K562 (cell line): ENCODE data around the gene CDC42EP3. TPM values are rescaled to one million over a fixed set of nuclear protein-coding genes. Genes with fewer than 3 reads are reported as not detected.
A peak's percentile ranks its signal among the peaks of the same experiment; 100 is the strongest.

Source experiments
- ATAC-seq: fragments of 200-7000 bp; cut with Tn5 transposase; 3 replicates; pipeline ENCODE4 v1.9.1; 2020; ENCODE audit warnings: moderate library complexity
- BruUV-seq: library from RNA; stranded (reverse); fragments of 400-500 nt; replicated peaks from 2 replicates; lab custom pipeline; 2021; lab: Mats Ljungman, UMichigan
- CTCF ChIA-PET: fragments of 300-600 bp; formaldehyde crosslinking; extraction: SDS; loops from one replicate; lab custom pipeline; 2021; ENCODE audit warnings: low intra/inter-chr PET ratio; lab: Yijun Ruan, JAX
- POLR2A ChIA-PET: fragments of 300-600, 350-650 bp; sonication (Branson Sonifier 250); formaldehyde crosslinking; extraction: SDS; loops from one replicate; lab custom pipeline; 2021; ENCODE audit warnings: antibody characterized with exemption, inconsistent platforms; lab: Yijun Ruan, JAX
- DNase-seq, 4 experiments: peaks; one replicate each; pipeline versions ENCODE4 v3.0.0 to v3.0.0-alpha.2; 2011 to 2018; ENCODE audit warnings: low spot score in 3 of 4, mixed read lengths in 3 of 4; ENCODE audit errors: extremely low read depth in 1 of 4
- FAIRE-seq: peaks from 2 replicates; lab custom pipeline; 2011; peaks lifted over from hg19 to GRCh38; lab: Jason Lieb, UNC
- H2AFZ ChIP-seq: 2 replicates; pipeline ENCODE4 v1.6.0; 2011; ENCODE audit warnings: low read depth, low read length, control low read depth, inconsistent platforms
- H3K27ac ChIP-seq: fragments of 200-600 bp; 3 replicates; pipeline ENCODE4 v1.8.0; 2011; ENCODE audit warnings: low read depth, mild to moderate bottlenecking, control low read depth, inconsistent platforms, low read length, moderate library complexity, mixed read lengths; ENCODE audit errors: extremely low read depth
- H3K27me3 ChIP-seq, 2 experiments: fragments of 300-600 bp in 1 of 2; 2 replicates in 1 of 2; 3 replicates in 1 of 2; pipeline versions ENCODE4 v1.6.0 to v1.8.0; 2011; ENCODE audit warnings: inconsistent platforms in 2 of 2, low read length in 2 of 2, mild to moderate bottlenecking in 1 of 2, mixed read lengths in 1 of 2, moderate library complexity in 1 of 2; ENCODE audit not compliant: control insufficient read depth in 2 of 2, insufficient read depth in 2 of 2
- H3K36me3 ChIP-seq: fragments of 300-600 bp; 3 replicates; pipeline ENCODE4 v1.8.0; 2011; ENCODE audit warnings: mild to moderate bottlenecking, low read length, inconsistent platforms; ENCODE audit not compliant: control insufficient read depth, insufficient read depth
- H3K4me1 ChIP-seq, 2 experiments: fragments of 200-600 bp in 1 of 2; replicated peaks in 1 of 2; 2 replicates in 1 of 2; 3 replicates in 1 of 2; pipeline versions ENCODE4 v1.5.1 to v1.8.0; 2011; ENCODE audit warnings: inconsistent platforms in 2 of 2, low read length in 2 of 2, mild to moderate bottlenecking in 1 of 2, mixed read lengths in 1 of 2, moderate library complexity in 1 of 2; ENCODE audit not compliant: control insufficient read depth in 2 of 2, insufficient read depth in 2 of 2
- H3K4me2 ChIP-seq: 2 replicates; pipeline ENCODE4 v1.6.1; 2011; ENCODE audit warnings: low read length, control low read depth, inconsistent platforms, mixed read lengths; ENCODE audit not compliant: insufficient read depth
- H3K4me3 ChIP-seq: fragments of 200-600 bp; sonication (generic), shearing (Covaris generic); 2 replicates; pipeline ENCODE4 v1.5.1; 2016; ENCODE audit warnings: control low read depth, inconsistent platforms
- H3K79me2 ChIP-seq: fragments of 200-600 bp; 3 replicates; pipeline ENCODE4 v1.8.0; 2011; ENCODE audit warnings: low read length, inconsistent platforms; ENCODE audit not compliant: control insufficient read depth, insufficient read depth
- H3K9ac ChIP-seq, 2 experiments: 2 replicates each; pipeline versions ENCODE4 v1.6.0 to v1.6.1; 2011; ENCODE audit warnings: low read depth in 2 of 2, low read length in 2 of 2, control low read depth in 1 of 2, inconsistent platforms in 1 of 2, mild to moderate bottlenecking in 1 of 2, mixed read lengths in 1 of 2; ENCODE audit not compliant: insufficient read depth in 1 of 2
- H3K9me1 ChIP-seq: one replicate; pipeline ENCODE4 v1.6.0; 2011; ENCODE audit warnings: inconsistent platforms, mild to moderate bottlenecking, low read length, moderate library complexity; ENCODE audit not compliant: control insufficient read depth, insufficient read depth
- H3K9me3 ChIP-seq: replicated peaks from 2 replicates; pipeline ENCODE4 v1.5.1; 2011; ENCODE audit warnings: low read depth, low read length, inconsistent platforms; ENCODE audit not compliant: control insufficient read depth, insufficient read depth
- H4K20me1 ChIP-seq: replicated peaks from 2 replicates; pipeline ENCODE4 v1.6.1; 2011; ENCODE audit warnings: low read length, inconsistent platforms, mixed read lengths; ENCODE audit not compliant: control insufficient read depth, insufficient read depth
- BDP1 ChIP-seq: IDR thresholded peaks from 3 replicates; pipeline ENCODE4 v1.6.1; 2011; ENCODE audit not compliant: insufficient read length, insufficient read depth
- SRSF3 ChIP-seq: fragments of 200-400 bp; formaldehyde crosslinking; IDR thresholded peaks from 2 replicates; pipeline ENCODE4 v1.6.1; 2016; ENCODE audit warnings: mild to moderate bottlenecking, low read length, moderate library complexity; ENCODE audit not compliant: insufficient read depth
- YY1 ChIP-seq, 3 experiments: IDR thresholded peaks; 2 replicates each; pipeline ENCODE4 v1.6.1; 2011; ENCODE audit warnings: low read length in 2 of 3, mild to moderate bottlenecking in 2 of 3, moderate library complexity in 2 of 3, borderline replicate concordance in 1 of 3, control low read depth in 1 of 3, low read depth in 1 of 3; ENCODE audit not compliant: insufficient read depth in 3 of 3, insufficient replicate concordance in 2 of 3, control insufficient read depth in 1 of 3, insufficient read length in 1 of 3; ENCODE audit errors: extremely low read depth in 1 of 3
- ZNF282 ChIP-seq: sonication (generic); formaldehyde crosslinking; IDR thresholded peaks from 2 replicates; pipeline ENCODE4 v1.8.1; 2023; ENCODE audit warnings: missing genetic modification reagents
- in situ Hi-C: fragments of 300-500 bp; cut with MboI; formaldehyde crosslinking; loops from 4 replicates; pipeline ENCODE4 v1.15.0; 2018; ENCODE audit warnings: inconsistent platforms, mixed read lengths
- intact Hi-C: fragments of 100-400 bp; cut with micrococcal nuclease; formaldehyde crosslinking; loops from 2 replicates; pipeline ENCODE4 v1.14.2; 2022
- polyA plus RNA-seq, 8 experiments: library from polyadenylated mRNA; depleted of rRNA in 4 of 8; stranded (reverse) in 5 of 8; unstranded in 3 of 8; fragments of >200 nt; fragmentation: Nextera tagmentation in 2 of 8; fragmentation: Illumina TruSeq in 1 of 8; extraction: Ambion mirVana in 2 of 8; extraction: Trizol in 1 of 8; gene quantifications; 2 replicates each; pipeline versions ENCODE4 v1.2.1 to v1.2.3, GENCODE V29; 2011 to 2014; ENCODE audit warnings: inconsistent platforms in 1 of 8, missing spikeins in 1 of 8
- total RNA-seq, 7 experiments: library from RNA; depleted of rRNA in 6 of 7; stranded (reverse); fragments of >200 nt in 6 of 7; fragmentation: Illumina TruSeq in 2 of 7; extraction: Trizol in 2 of 7; gene quantifications; 2 replicates each; pipeline versions ENCODE4 v1.2.1 to v1.2.3, GENCODE V29; 2011 to 2021; ENCODE audit warnings: low replicate concordance in 1 of 7
- TF ChIP-seq, protein P1 (sequence below): sonication (generic); formaldehyde crosslinking; IDR thresholded peaks from 2 replicates; pipeline ENCODE4 v1.8.1; 2022; ENCODE audit warnings: missing genetic modification reagents
- TF ChIP-seq, protein P2 (sequence below): sonication (generic); formaldehyde crosslinking; IDR thresholded peaks from 2 replicates; pipeline ENCODE4 v1.8.1; 2022; ENCODE audit warnings: missing genetic modification reagents
- TF ChIP-seq, protein P3 (sequence below): fragments of 150-350 bp; IDR thresholded peaks from 2 replicates; pipeline ENCODE4 v1.6.1; 2014; ENCODE audit warnings: low read depth, mild to moderate bottlenecking, low read length, borderline replicate concordance

The CDC42EP3 gene
- total and polyA plus RNA-seq, 9 of the 15 experiments (the other 6 are each of a cell fraction or from before 2014, with no cell fraction given) = 0.72 to 6.4 (median 2.0) TPM

DNA sequence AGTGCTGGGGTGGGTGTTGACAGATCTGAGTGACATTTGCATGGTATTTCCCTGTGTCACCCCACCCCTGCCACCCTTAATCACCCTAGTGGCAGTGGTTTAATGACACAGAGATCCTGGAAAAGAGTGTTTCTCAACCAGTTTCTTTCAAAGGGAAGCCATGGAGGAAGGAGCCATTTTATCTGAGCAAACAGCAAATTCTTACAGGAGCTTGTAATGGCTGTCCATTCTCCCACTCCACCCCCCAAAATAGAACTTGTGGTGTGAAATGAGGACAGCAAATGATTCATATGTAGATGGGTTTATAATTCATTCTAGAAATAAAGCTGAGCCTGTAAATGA lies 51.5 kb downstream of the CDC42EP3 start:
- Histone ChIP-seq H3K36me3 (no peaks in the 10 kb centered on the region), H3K4me3 (no peak overlapping the region), H2AFZ (no peak overlapping the region), H3K9me1 (no peaks in the 10 kb centered on the region), H4K20me1 (no peaks in the 10 kb centered on the region), H3K4me2 (no peak overlapping the region), H3K9me3 (no peaks in the 10 kb centered on the region), H3K79me2 (no peaks in the 10 kb centered on the region), H3K9ac (no peak overlapping the region), H3K27ac (no peak overlapping the region), H3K27me3 (no peaks in the 10 kb centered on the region), H3K4me1 (peaks cover 0 to 7% of the 10 kb centered on the region in 2 experiments; a peak in 2 of 5 replicates)
- ATAC-seq = no peak
- intact Hi-C loops = no loop called here
- ChIA-PET CTCF (no interaction called here), POLR2A (interaction anchor here (1.1 kb wide), 1 partner anchor 9 kb away, joined by 4 read pairs; no protein-coding TSS in a partner anchor)
- BruUV-seq = no TSS peak
- no peak for DNase-seq
- FAIRE-seq = no peak
- in situ Hi-C loops = no loop called here
- TF ChIP-seq SRSF3 (no peak), ZNF282 (no peak), YY1 (IDR thresholded peaks at IDR 0.05; ENCODE audit: borderline replicate concordance in 1 of 3, control insufficient read depth in 1 of 3, extremely low read depth in 1 of 3, insufficient read depth in 3 of 3, insufficient read length in 1 of 3, insufficient replicate concordance in 2 of 3, low read depth in 1 of 3, low read length in 2 of 3) (peak in 1 of 3 experiments; percentile 55), BDP1 (no peak)
- TF ChIP-seq, protein P1, sequence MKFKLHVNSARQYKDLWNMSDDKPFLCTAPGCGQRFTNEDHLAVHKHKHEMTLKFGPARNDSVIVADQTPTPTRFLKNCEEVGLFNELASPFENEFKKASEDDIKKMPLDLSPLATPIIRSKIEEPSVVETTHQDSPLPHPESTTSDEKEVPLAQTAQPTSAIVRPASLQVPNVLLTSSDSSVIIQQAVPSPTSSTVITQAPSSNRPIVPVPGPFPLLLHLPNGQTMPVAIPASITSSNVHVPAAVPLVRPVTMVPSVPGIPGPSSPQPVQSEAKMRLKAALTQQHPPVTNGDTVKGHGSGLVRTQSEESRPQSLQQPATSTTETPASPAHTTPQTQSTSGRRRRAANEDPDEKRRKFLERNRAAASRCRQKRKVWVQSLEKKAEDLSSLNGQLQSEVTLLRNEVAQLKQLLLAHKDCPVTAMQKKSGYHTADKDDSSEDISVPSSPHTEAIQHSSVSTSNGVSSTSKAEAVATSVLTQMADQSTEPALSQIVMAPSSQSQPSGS (CRISPR knock-in tag) = no peak
- TF ChIP-seq, protein P2, sequence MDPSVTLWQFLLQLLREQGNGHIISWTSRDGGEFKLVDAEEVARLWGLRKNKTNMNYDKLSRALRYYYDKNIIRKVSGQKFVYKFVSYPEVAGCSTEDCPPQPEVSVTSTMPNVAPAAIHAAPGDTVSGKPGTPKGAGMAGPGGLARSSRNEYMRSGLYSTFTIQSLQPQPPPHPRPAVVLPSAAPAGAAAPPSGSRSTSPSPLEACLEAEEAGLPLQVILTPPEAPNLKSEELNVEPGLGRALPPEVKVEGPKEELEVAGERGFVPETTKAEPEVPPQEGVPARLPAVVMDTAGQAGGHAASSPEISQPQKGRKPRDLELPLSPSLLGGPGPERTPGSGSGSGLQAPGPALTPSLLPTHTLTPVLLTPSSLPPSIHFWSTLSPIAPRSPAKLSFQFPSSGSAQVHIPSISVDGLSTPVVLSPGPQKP (CRISPR knock-in tag) = no peak
- TF ChIP-seq, protein P3, sequence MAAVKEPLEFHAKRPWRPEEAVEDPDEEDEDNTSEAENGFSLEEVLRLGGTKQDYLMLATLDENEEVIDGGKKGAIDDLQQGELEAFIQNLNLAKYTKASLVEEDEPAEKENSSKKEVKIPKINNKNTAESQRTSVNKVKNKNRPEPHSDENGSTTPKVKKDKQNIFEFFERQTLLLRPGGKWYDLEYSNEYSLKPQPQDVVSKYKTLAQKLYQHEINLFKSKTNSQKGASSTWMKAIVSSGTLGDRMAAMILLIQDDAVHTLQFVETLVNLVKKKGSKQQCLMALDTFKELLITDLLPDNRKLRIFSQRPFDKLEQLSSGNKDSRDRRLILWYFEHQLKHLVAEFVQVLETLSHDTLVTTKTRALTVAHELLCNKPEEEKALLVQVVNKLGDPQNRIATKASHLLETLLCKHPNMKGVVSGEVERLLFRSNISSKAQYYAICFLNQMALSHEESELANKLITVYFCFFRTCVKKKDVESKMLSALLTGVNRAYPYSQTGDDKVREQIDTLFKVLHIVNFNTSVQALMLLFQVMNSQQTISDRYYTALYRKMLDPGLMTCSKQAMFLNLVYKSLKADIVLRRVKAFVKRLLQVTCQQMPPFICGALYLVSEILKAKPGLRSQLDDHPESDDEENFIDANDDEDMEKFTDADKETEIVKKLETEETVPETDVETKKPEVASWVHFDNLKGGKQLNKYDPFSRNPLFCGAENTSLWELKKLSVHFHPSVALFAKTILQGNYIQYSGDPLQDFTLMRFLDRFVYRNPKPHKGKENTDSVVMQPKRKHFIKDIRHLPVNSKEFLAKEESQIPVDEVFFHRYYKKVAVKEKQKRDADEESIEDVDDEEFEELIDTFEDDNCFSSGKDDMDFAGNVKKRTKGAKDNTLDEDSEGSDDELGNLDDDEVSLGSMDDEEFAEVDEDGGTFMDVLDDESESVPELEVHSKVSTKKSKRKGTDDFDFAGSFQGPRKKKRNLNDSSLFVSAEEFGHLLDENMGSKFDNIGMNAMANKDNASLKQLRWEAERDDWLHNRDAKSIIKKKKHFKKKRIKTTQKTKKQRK = no peak
